Measurements from ENCODE around the gene GRIK2.

GRIK2 gene

GRCh38 chr6:101454106-101454676 lies 60.7 kb downstream of the GRIK2 start:
- no peak for DNase-seq (ENCODE audit: low read depth in 3 of 3)

GRCh38 chr6:101458336-101458735 lies 64.8 kb downstream of the GRIK2 start:
- DNase-seq (ENCODE audit: low read depth in 3 of 3), result no peak

- DNase-seq (ENCODE audit: low read depth in 3 of 3), result no peak
Observed at GRCh38 chr6:101458826-101459225, 65.3 kb downstream of the GRIK2 start.

- no peak for DNase-seq (ENCODE audit: low read depth in 3 of 3)
Observed at GRCh38 chr6:101462576-101462975, 69.1 kb downstream of the GRIK2 start.

- DNase-seq (ENCODE audit: low read depth in 3 of 3), result no peak
Observed at GRCh38 chr6:101465863-101466262, 72.4 kb downstream of the GRIK2 start.

GRCh38 chr6:101477436-101477835 lies 83.9 kb downstream of the GRIK2 start:
- no peak for DNase-seq (ENCODE audit: low read depth in 3 of 3)

GRCh38 chr6:101478891-101479290 lies 85.4 kb downstream of the GRIK2 start:
- DNase-seq (ENCODE audit: low read depth in 3 of 3), result no peak

- DNase-seq (ENCODE audit: low read depth in 3 of 3), result no peak
Observed at GRCh38 chr6:101482606-101483005, 89.1 kb downstream of the GRIK2 start.

GRCh38 chr6:101484781-101485180 lies 91.3 kb downstream of the GRIK2 start:
- DNase-seq (ENCODE audit: low read depth in 3 of 3), result no peak

- no peak for DNase-seq (ENCODE audit: low read depth in 3 of 3)
Observed at GRCh38 chr6:101486124-101486523, 92.6 kb downstream of the GRIK2 start.

- DNase-seq (ENCODE audit: low read depth in 3 of 3), result no peak
Observed at GRCh38 chr6:101486726-101487125, 93.2 kb downstream of the GRIK2 start.

GRCh38 chr6:101489456-101489855 lies 95.9 kb downstream of the GRIK2 start:
- DNase-seq (ENCODE audit: low read depth in 3 of 3), result no peak

- DNase-seq (ENCODE audit: low read depth in 3 of 3), result no peak
Observed at GRCh38 chr6:101490857-101491256, 97.3 kb downstream of the GRIK2 start.

GRCh38 chr6:101502818-101503217 lies 109.3 kb downstream of the GRIK2 start:
- DNase-seq (ENCODE audit: low read depth in 3 of 3), result no peak

- no peak for DNase-seq (ENCODE audit: low read depth in 3 of 3)
Observed at GRCh38 chr6:101509536-101509935, 116.0 kb downstream of the GRIK2 start.

GRCh38 chr6:101513181-101513580 lies 119.7 kb downstream of the GRIK2 start:
- no peak for DNase-seq (ENCODE audit: low read depth in 3 of 3)

GRCh38 chr6:101516578-101516977 lies 123.1 kb downstream of the GRIK2 start:
- no peak for DNase-seq (ENCODE audit: low read depth in 3 of 3)

- DNase-seq (ENCODE audit: low read depth in 3 of 3), result no peak
Observed at GRCh38 chr6:101517632-101518031, 124.1 kb downstream of the GRIK2 start.

GRCh38 chr6:101522254-101522653 lies 128.7 kb downstream of the GRIK2 start:
- no peak for DNase-seq (ENCODE audit: low read depth in 3 of 3)

GRCh38 chr6:101527467-101527866 lies 134.0 kb downstream of the GRIK2 start:
- no peak for DNase-seq (ENCODE audit: low read depth in 3 of 3)

GRCh38 chr6:101528801-101529200 lies 135.3 kb downstream of the GRIK2 start:
- no peak for DNase-seq (ENCODE audit: low read depth in 3 of 3)

GRCh38 chr6:101531538-101531937 lies 138.0 kb downstream of the GRIK2 start:
- no peak for DNase-seq (ENCODE audit: low read depth in 3 of 3)

- no peak for DNase-seq (ENCODE audit: low read depth in 3 of 3)
Observed at GRCh38 chr6:101534386-101534785, 140.9 kb downstream of the GRIK2 start.

- DNase-seq (ENCODE audit: low read depth in 3 of 3), result no peak
Observed at GRCh38 chr6:101534821-101535220, 141.3 kb downstream of the GRIK2 start.

Measured in stimulated activated CD4-positive, alpha-beta T cell treated with anti-CD3 and anti-CD28 coated beads, TNF-alpha, amount 100 ng/mL, for 4 hours (primary cell).